A549 (cell line): ENCODE measurements around the gene RBPJ. TPM values are rescaled to one million over a fixed set of nuclear protein-coding genes. Genes with fewer than 3 reads are reported as not detected.

Source experiments
- ATAC-seq, 2 experiments: fragments of 200-7000 bp in 1 of 2; fragments of >200 bp in 1 of 2; cut with Nextera tagmentation in 1 of 2; cut with Tn5 transposase in 1 of 2; 3 replicates each; pipeline versions ENCODE4 v1.8.0 to v1.9.1; 2018 to 2020; ENCODE audit warnings: mild to moderate bottlenecking in 1 of 2, moderate library complexity in 1 of 2
- CTCF ChIA-PET: fragments of 300-600 bp; sonication (Branson Sonifier 250); formaldehyde crosslinking; extraction: SDS; loops from one replicate; lab custom pipeline; 2021; ENCODE audit warnings: antibody characterized with exemption, inconsistent platforms; lab: Yijun Ruan, JAX
- POLR2A ChIA-PET: fragments of 350-600 bp; formaldehyde crosslinking; extraction: SDS; loops from one replicate; lab custom pipeline; 2021; ENCODE audit warnings: antibody characterized with exemption, inconsistent platforms; lab: Yijun Ruan, JAX
- DNase-seq, 2 experiments: peaks; one replicate each; pipeline versions ENCODE4 v3.0.0 to v3.0.0-alpha.2; 2011 to 2016; ENCODE audit warnings: low read depth in 1 of 2, low spot score in 1 of 2
- FAIRE-seq: peaks from 2 replicates; lab custom pipeline; 2011; peaks lifted over from hg19 to GRCh38; lab: Jason Lieb, UNC
- H3K27ac ChIP-seq, 2 experiments: fragments of >200 bp; sonication (Bioruptor Twin); formaldehyde crosslinking; 3 replicates each; pipeline ENCODE4 v1.5.1; 2016 to 2017
- H3K4me1 ChIP-seq: fragments of >200 bp; sonication (Bioruptor Twin); formaldehyde crosslinking; 3 replicates; pipeline ENCODE4 v1.6.1; 2016
- H3K4me2 ChIP-seq: fragments of >200 bp; sonication (Bioruptor Twin); formaldehyde crosslinking; 3 replicates; pipeline ENCODE4 v1.6.1; 2016
- H3K4me3 ChIP-seq: fragments of >200 bp; sonication (Bioruptor Twin); formaldehyde crosslinking; 3 replicates; pipeline ENCODE4 v1.5.1; 2016
- H3K9me3 ChIP-seq: fragments of >200 bp; sonication (Bioruptor Twin); formaldehyde crosslinking; 3 replicates; pipeline ENCODE4 v1.6.1; 2016
- CBX8 ChIP-seq: fragments of 200-600 bp; sonication (generic); IDR thresholded peaks from 2 replicates; pipeline ENCODE4 v1.6.1; 2016
- CHD4 ChIP-seq: fragments of 200-600 bp; sonication (generic); IDR thresholded peaks from 2 replicates; pipeline ENCODE4 v1.6.1; 2016; ENCODE audit warnings: antibody characterized with exemption, mild to moderate bottlenecking, borderline replicate concordance
- E2F6 ChIP-seq: IDR thresholded peaks from 2 replicates; pipeline ENCODE4 v1.6.1; 2012; ENCODE audit warnings: low read depth, borderline replicate concordance
- EHF ChIP-seq: fragments of 250-450 bp; sonication (Bioruptor Pico); IDR thresholded peaks from 2 replicates; pipeline ENCODE4 v1.5.0; 2020; ENCODE audit warnings: mild to moderate bottlenecking
- EP300 ChIP-seq, 2 experiments: fragments of >200 bp; sonication (Bioruptor Twin); formaldehyde crosslinking; IDR thresholded peaks; 2 replicates in 1 of 2; 3 replicates in 1 of 2; pipeline ENCODE4 v1.6.1; 2016 to 2017
- FOXS1 ChIP-seq: fragments of 250-450 bp; sonication (Bioruptor Pico); IDR thresholded peaks from 2 replicates; pipeline ENCODE4 v1.5.0; 2020; ENCODE audit warnings: mild to moderate bottlenecking, moderate library complexity
- GATA3 ChIP-seq: IDR thresholded peaks from 2 replicates; pipeline ENCODE4 v1.6.1; 2012; ENCODE audit warnings: borderline replicate concordance
- HDAC2 ChIP-seq: fragments of 200-600 bp; sonication (generic); IDR thresholded peaks from 2 replicates; pipeline ENCODE4 v1.6.1; 2016
- HMGXB4 ChIP-seq: fragments of 250-450 bp; sonication (Bioruptor Pico); IDR thresholded peaks from 2 replicates; pipeline ENCODE4 v1.5.0; 2021; ENCODE audit warnings: mild to moderate bottlenecking, moderate library complexity, borderline replicate concordance
- KDM1A ChIP-seq: fragments of 200-600 bp; sonication (generic); IDR thresholded peaks from 2 replicates; pipeline ENCODE4 v1.6.1; 2016; ENCODE audit warnings: low read depth, mild to moderate bottlenecking
- MAFK ChIP-seq: fragments of 450-650 bp; IDR thresholded peaks from 2 replicates; pipeline ENCODE4 v1.6.1; 2014; ENCODE audit not compliant: partially characterized antibody
- MAX ChIP-seq: IDR thresholded peaks from 2 replicates; pipeline ENCODE4 v1.6.1; 2012
- NFE2L2 ChIP-seq: fragments of 150-350 bp; conservative IDR thresholded peaks from 2 replicates; pipeline ENCODE4 v1.6.1; 2014; ENCODE audit warnings: low read length
- PBX3 ChIP-seq: IDR thresholded peaks from 2 replicates; pipeline ENCODE4 v1.6.1; 2012
- POLR2A ChIP-seq: IDR thresholded peaks from 2 replicates; pipeline ENCODE4 v1.6.1; 2012; ENCODE audit warnings: mild to moderate bottlenecking, low read length
- POLR2AphosphoS2 ChIP-seq: conservative IDR thresholded peaks from 2 replicates; pipeline ENCODE4 v1.6.1; 2012; ENCODE audit warnings: low read length, improper control_type of control experiment, inconsistent platforms
- RNF2 ChIP-seq: fragments of 200-600 bp; sonication (generic); IDR thresholded peaks from 2 replicates; pipeline ENCODE4 v1.6.1; 2016; ENCODE audit warnings: low read depth, mild to moderate bottlenecking, antibody characterized with exemption, moderate library complexity, borderline replicate concordance
- SMC3 ChIP-seq: fragments of >200 bp; sonication (Bioruptor Twin); formaldehyde crosslinking; IDR thresholded peaks from 3 replicates; pipeline ENCODE4 v1.6.1; 2018; ENCODE audit warnings: inconsistent platforms
- SREBF2 ChIP-seq: fragments of 450-650 bp; IDR thresholded peaks from 2 replicates; pipeline ENCODE4 v1.6.1; 2014; ENCODE audit warnings: mild to moderate bottlenecking, moderate library complexity
- TP53 ChIP-seq: fragments of 250-450 bp; sonication (Bioruptor Pico); IDR thresholded peaks from 2 replicates; pipeline ENCODE4 v1.5.0; 2021; ENCODE audit warnings: mild to moderate bottlenecking, moderate library complexity
- ZC3H11A ChIP-seq: fragments of 450-650 bp; IDR thresholded peaks from 2 replicates; pipeline ENCODE4 v1.6.1; 2014; ENCODE audit warnings: antibody characterized with exemption, mild to moderate bottlenecking
- ZSCAN20 ChIP-seq: fragments of 250-450 bp; sonication (Bioruptor Pico); IDR thresholded peaks from 2 replicates; pipeline ENCODE4 v1.8.0; 2022; ENCODE audit warnings: mild to moderate bottlenecking, moderate library complexity
- WGBS: methylation state at CpG from one replicate; pipeline ENCODE4 v1.1.6; 2017; ENCODE audit errors: missing lambda C conversion rate; 5-methylcytosine and 5-hydroxymethylcytosine counted together
- polyA plus RNA-seq, 4 experiments: library from polyadenylated mRNA; depleted of rRNA in 3 of 4; stranded (reverse); fragments of >200 nt; fragmentation: RNase III in 1 of 4; extraction: RNeasy Plus Mini Kit Qiagen cat#74134 plus additional on column Dnase treatment in 1 of 4; gene quantifications; 2 replicates in 3 of 4; 3 replicates in 1 of 4; pipeline ENCODE4 v1.2.3, GENCODE V29; 2011 to 2017

RBPJ gene
- polyA plus RNA-seq, 2 of the 4 experiments (the other 2 are of a cell fraction): 16.5 to 37.1 TPM

- no peak for TF ChIP-seq EHF (CRISPR knock-in tag)
- TF ChIP-seq MAFK: no peak
- TF ChIP-seq SREBF2: no peak
Measured at GRCh38 chr4:26473893-26474292, 153.1 kb downstream of the RBPJ start (continued).

- H3K4me2 ChIP-seq: no peak overlapping the region
- ChIA-PET POLR2A (no interaction called here), CTCF (interaction anchor here (0.6 to 1.6 kb wide), 3 partner anchors 15 to 535 kb away, joined by 3 to 4 read pairs (median 3); no protein-coding TSS in a partner anchor)
- DNase-seq (no peak), FAIRE-seq (no peak), ATAC-seq (no peak)
- no peak overlapping the region for H3K27ac ChIP-seq
- H3K4me3 ChIP-seq: no peak overlapping the region
- H3K4me1 ChIP-seq: no peaks in the 10 kb centered on the region
- H3K9me3 ChIP-seq: no peaks in the 10 kb centered on the region
- WGBS: 27% methylated on average over 3 of the region's 3 CpGs
- no peak for TF ChIP-seq EP300 (IDR thresholded peaks at IDR 0.05)
- TF ChIP-seq HMGXB4 (CRISPR knock-in tag): no peak
- no peak for TF ChIP-seq RNF2
- no peak for TF ChIP-seq EHF (CRISPR knock-in tag)
- TF ChIP-seq ZC3H11A: no peak
- no peak for TF ChIP-seq NFE2L2
Measured at GRCh38 chr4:26474551-26474950, 153.7 kb downstream of the RBPJ start.

GRCh38 chr4:26475716-26476115 lies 154.9 kb downstream of the RBPJ start:
- no peak overlapping the region for H3K4me2 ChIP-seq
- TF ChIP-seq TP53 (CRISPR knock-in tag): no peak
- no peak for TF ChIP-seq POLR2A
- TF ChIP-seq ZC3H11A: no peak
- no peak for TF ChIP-seq ZSCAN20 (CRISPR knock-in tag)
- no peak for TF ChIP-seq CHD4
- TF ChIP-seq MAX: no peak
- TF ChIP-seq, all 56 proteins: peak for 0
- H3K27ac ChIP-seq: no peak overlapping the region
- WGBS: 68% methylated on average over 6 of the region's 8 CpGs
- POLR2A ChIA-PET: no interaction called here
- no peaks in the 10 kb centered on the region for H3K9me3 ChIP-seq
- DNase-seq (no peak), FAIRE-seq (no peak), ATAC-seq (no peak)
- no peak overlapping the region for H3K4me3 ChIP-seq
- CTCF ChIA-PET: no interaction called here
- H3K4me1 ChIP-seq: no peaks in the 10 kb centered on the region

- ATAC-seq: no peak
- ChIA-PET CTCF (no interaction called here), POLR2A (no interaction called here)
- no peaks in the 10 kb centered on the region for H3K4me1 ChIP-seq
- FAIRE-seq: no peak
- H3K27ac ChIP-seq: no peak overlapping the region
- no peak overlapping the region for H3K4me3 ChIP-seq
- no peak overlapping the region for H3K4me2 ChIP-seq
- TF ChIP-seq FOXS1 (no peak), MAFK (no peak), HDAC2 (no peak), GATA3 (no peak), PBX3 (no peak)
- no peak for DNase-seq
- H3K9me3 ChIP-seq: no peaks in the 10 kb centered on the region
- WGBS: 37% methylated on average over 5 of the region's 5 CpGs
Measured at GRCh38 chr4:26476545-26476944, 155.7 kb downstream of the RBPJ start.

GRCh38 chr4:26478330-26478729 lies 157.5 kb downstream of the RBPJ start:
- H3K4me3 ChIP-seq: no peak overlapping the region
- ATAC-seq: no peak
- CTCF ChIA-PET: no interaction called here

More at GRCh38 chr4:26478330-26478729, 157.5 kb downstream of the RBPJ start:
- POLR2A ChIA-PET: no interaction called here
- 78% methylated on average over 13 of the region's 13 CpGs for WGBS
- FAIRE-seq: no peak
- Histone ChIP-seq H3K4me2 (no peak overlapping the region), H3K4me1 (no peaks in the 10 kb centered on the region)
- TF ChIP-seq E2F6 (no peak), NFE2L2 (no peak), CBX8 (no peak), POLR2AphosphoS2 (no peak), MAFK (no peak), SMC3 (no peak), KDM1A (no peak)
- TF ChIP-seq, all 56 proteins: peak for 0
- no peak for DNase-seq
- no peaks in the 10 kb centered on the region for H3K9me3 ChIP-seq
- no peak overlapping the region for H3K27ac ChIP-seq
